Left ventricle myocardium inferior (tissue), 1 donor: ENCODE data around the gene PC. TPM values are rescaled to one million over a fixed set of nuclear protein-coding genes. Genes with fewer than 3 reads are reported as not detected.
"Not testable (repeated sequence)": the region's sequence is repeated elsewhere in the genome, so short reads cannot be mapped to it uniquely, and the experiment has no call there.

Experiments used
- DNase-seq: peaks from one replicate; pipeline ENCODE4 v3.0.0-alpha.2; 2020
- H3K27ac ChIP-seq: fragments of 200-600 bp; replicated peaks from 2 replicates; pipeline ENCODE4 v1.8.0; 2021
- H3K27me3 ChIP-seq: fragments of 200-600 bp; 2 replicates; pipeline ENCODE4 v1.8.0; 2021; ENCODE audit warnings: low read depth
- H3K36me3 ChIP-seq: fragments of 200-600 bp; 2 replicates; pipeline ENCODE4 v1.8.0; 2021
- H3K4me1 ChIP-seq: fragments of 200-600 bp; 2 replicates; pipeline ENCODE4 v1.8.0; 2021
- H3K4me3 ChIP-seq: fragments of 200-600 bp; 2 replicates; pipeline ENCODE4 v1.8.0; 2021; ENCODE audit warnings: mild to moderate bottlenecking, moderate library complexity
- H3K9me3 ChIP-seq: fragments of 200-600 bp; replicated peaks from 2 replicates; pipeline ENCODE4 v1.8.0; 2021
- intact Hi-C: fragments of 100-400 bp; cut with micrococcal nuclease; formaldehyde crosslinking; loops from one replicate; pipeline ENCODE4 v1.11.0; 2022
- total RNA-seq: library from RNA; stranded (reverse); fragmentation: NEBNext Ultra II Directional; extraction: Animal tissue kit (Norgen Biotek cat#: 25700); gene quantifications from one replicate; pipeline ENCODE4 v1.2.1, GENCODE V29; 2021
- TF ChIP-seq, protein P1 (sequence below): fragments of 200-600 bp; IDR thresholded peaks from 2 replicates; pipeline ENCODE4 v1.8.0; 2021; ENCODE audit warnings: antibody characterized with exemption, mild to moderate bottlenecking, borderline replicate concordance
- donor health status: DM: no; HTN: yes; CAD: no; lungs with severe emphysema.

PC gene
- total RNA-seq, 1 donor from 2014 or later: 10.3 TPM

DNA sequence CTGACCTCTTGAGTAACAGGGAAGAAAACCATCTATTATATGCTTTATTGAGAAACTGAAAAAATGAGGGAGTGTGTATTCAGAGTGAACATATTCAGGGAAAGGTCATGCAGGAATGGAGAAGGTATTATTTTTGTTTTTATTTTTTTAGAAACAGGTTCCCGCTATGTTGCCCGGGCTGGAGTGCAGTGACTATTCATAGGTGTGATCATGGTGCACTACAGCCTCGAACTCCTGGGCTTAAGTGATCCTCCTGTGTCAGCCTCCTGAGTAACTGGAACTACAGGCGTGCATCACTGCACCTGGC, 123.7 kb downstream of the PC start:
- intact Hi-C loops: loop anchor here (2.0 kb wide), 1 partner anchor 140 kb away; no protein-coding TSS in a partner anchor
- no peaks in the 10 kb centered on the region for H3K9me3 ChIP-seq
- no peak for DNase-seq
- no peak overlapping the region for H3K4me3 ChIP-seq
- TF ChIP-seq, protein P1, sequence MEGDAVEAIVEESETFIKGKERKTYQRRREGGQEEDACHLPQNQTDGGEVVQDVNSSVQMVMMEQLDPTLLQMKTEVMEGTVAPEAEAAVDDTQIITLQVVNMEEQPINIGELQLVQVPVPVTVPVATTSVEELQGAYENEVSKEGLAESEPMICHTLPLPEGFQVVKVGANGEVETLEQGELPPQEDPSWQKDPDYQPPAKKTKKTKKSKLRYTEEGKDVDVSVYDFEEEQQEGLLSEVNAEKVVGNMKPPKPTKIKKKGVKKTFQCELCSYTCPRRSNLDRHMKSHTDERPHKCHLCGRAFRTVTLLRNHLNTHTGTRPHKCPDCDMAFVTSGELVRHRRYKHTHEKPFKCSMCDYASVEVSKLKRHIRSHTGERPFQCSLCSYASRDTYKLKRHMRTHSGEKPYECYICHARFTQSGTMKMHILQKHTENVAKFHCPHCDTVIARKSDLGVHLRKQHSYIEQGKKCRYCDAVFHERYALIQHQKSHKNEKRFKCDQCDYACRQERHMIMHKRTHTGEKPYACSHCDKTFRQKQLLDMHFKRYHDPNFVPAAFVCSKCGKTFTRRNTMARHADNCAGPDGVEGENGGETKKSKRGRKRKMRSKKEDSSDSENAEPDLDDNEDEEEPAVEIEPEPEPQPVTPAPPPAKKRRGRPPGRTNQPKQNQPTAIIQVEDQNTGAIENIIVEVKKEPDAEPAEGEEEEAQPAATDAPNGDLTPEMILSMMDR: no peak
- H3K27ac ChIP-seq: peak overlapping the region; percentile 23
- peaks cover under 1% of the 10 kb centered on the region for H3K4me1 ChIP-seq
- no peaks in the 10 kb centered on the region for H3K27me3 ChIP-seq
- H3K36me3 ChIP-seq: peaks cover 7% of the 10 kb centered on the region

DNA sequence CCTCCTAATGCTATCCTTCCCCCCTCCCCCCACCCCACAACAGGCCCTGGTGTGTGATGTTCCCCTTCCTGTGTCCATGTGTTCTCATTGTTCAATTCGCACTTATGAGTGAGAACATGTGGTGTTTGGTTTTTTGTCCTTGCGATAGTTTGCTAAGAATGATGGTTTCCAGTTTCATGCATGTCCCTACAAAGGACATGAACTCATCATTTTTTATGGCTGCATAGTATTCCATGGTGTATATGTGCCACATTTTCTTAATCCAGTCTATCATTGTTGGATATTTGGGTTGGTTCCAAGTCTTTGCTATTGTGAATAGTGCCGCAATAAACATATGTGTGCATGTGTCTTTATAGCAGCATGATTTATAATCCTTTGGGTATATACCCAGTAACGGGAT, 133.6 kb downstream of the PC start:
- H3K4me1 ChIP-seq, H3K9me3 ChIP-seq, DNase-seq, H3K4me3 ChIP-seq, H3K27ac ChIP-seq, intact Hi-C loops, H3K27me3 ChIP-seq, H3K36me3 ChIP-seq: not testable (repeated sequence)

DNA sequence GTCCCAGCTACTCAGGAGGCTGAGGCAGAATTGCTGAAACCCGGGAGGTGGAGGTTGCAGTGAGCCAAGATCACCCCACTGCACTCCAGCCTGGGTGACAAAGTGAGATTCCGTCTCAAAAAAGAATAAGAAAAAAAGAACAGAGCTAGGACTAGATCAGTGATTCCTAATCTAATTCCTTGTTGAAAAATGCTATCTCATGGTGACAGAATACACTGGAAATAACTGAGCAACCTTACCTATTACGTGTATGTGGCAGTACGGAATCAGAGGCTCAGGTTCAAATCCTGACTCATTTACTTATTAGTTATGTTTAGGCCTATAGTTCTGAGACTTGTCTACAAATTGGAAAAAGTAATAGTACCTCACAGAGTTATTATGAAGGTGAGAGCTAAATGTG, 134.5 kb downstream of the PC start:
- Histone ChIP-seq H3K4me1 (no peaks in the 10 kb centered on the region), H3K27ac (no peak overlapping the region), H3K36me3 (no peaks in the 10 kb centered on the region), H3K9me3 (no peaks in the 10 kb centered on the region), H3K4me3 (no peak overlapping the region), H3K27me3 (no peaks in the 10 kb centered on the region)
- TF ChIP-seq, protein P1: no peak
- intact Hi-C loops: no loop called here
- DNase-seq: no peak

DNA sequence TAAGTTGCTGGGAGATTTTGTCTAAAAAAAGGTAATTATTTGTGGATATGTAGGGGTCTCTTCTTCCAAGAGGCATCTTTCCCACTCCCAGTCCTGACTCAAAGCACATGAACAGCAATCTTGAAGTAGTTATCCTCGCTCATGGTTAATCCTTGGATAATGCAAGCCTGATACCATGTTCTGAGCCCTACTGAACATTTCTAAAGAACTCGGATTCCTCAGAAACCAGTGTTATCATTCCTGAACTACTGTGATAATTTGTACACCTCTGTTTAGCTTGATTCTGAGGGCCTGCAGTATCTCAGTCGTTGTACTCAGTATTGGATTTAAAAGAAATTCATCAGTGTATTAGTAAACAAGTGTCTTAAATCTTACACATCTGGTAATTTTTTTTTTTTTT, 137.3 kb downstream of the PC start:
- Histone ChIP-seq H3K9me3 (no peaks in the 10 kb centered on the region), H3K4me3 (no peak overlapping the region), H3K27me3 (no peaks in the 10 kb centered on the region), H3K36me3 (no peaks in the 10 kb centered on the region), H3K4me1 (no peaks in the 10 kb centered on the region), H3K27ac (no peak overlapping the region)
- no peak for DNase-seq
- intact Hi-C loops: no loop called here
- TF ChIP-seq, protein P1: no peak

DNA sequence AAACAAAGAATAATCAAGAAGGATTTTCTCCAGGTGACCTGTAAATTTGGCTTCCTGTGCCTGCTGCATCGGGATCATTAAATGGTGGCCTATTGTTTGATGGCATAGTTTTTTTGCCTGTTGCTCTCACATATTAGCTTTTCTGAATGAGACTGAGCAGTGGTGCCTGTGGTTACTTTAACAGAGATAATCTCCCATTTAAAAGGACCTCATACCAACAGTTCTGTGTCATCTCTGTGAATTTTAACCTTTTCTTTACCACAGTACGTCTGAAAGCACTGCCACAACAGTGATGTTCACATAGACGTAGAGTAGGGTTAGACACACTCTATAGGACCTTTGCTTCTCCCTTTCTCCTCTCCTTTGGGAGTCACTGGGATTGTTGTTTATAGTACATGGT, 137.8 kb downstream of the PC start:
- DNase-seq: no peak
- no peak overlapping the region for H3K4me3 ChIP-seq
- no peaks in the 10 kb centered on the region for H3K27me3 ChIP-seq
- intact Hi-C loops: no loop called here
- H3K9me3 ChIP-seq: no peaks in the 10 kb centered on the region
- no peak overlapping the region for H3K27ac ChIP-seq
- TF ChIP-seq, protein P1: no peak
- no peaks in the 10 kb centered on the region for H3K36me3 ChIP-seq
- H3K4me1 ChIP-seq: no peaks in the 10 kb centered on the region

DNA sequence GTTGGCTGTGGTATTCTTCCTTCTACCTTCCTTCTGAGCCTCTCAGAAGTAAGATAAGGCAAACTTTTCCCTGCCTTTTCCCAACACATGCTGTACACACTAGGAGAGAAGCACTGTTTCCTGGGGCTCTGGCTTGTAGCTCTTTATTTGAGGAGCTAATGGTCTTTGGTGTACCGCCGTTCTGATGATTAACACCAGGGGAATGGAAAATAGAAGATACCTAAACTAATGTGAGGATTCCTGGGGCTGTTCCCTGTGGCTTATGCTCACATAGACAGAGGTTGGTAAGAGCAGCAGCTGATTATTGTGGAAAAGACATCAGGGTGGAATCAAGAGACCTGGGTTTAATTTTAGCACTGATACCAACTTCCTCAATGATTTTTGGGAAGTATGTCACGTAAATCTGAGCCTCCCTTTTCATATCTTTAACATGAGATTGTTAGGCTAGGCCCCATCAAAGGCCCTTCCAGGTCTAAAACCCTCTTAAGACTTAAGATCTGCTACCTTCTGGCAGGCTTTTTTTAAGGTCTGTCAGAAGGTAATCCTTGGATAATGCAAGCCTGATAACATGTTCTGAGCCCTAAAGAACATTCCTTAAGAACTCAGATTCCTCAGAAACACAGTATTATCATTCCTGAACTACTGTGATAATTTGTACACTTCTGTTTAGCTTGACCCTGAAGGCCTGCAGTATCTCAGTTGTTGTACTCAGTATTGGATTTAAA, 139.8 kb downstream of the PC start:
- Histone ChIP-seq H3K9me3 (no peaks in the 10 kb centered on the region), H3K36me3 (no peaks in the 10 kb centered on the region), H3K27me3 (no peaks in the 10 kb centered on the region), H3K4me3 (no peak overlapping the region), H3K4me1 (no peaks in the 10 kb centered on the region), H3K27ac (no peak overlapping the region)
- DNase-seq: no peak
- intact Hi-C loops: loop anchor here (10.0 kb wide), 1 partner anchor 104 kb away; no protein-coding TSS in a partner anchor
- TF ChIP-seq, protein P1: no peak
